Effector memory CD8-positive, alpha-beta T cell (primary cell): ENCODE data around the gene PARL.
"Not testable (repeated sequence)": the region's sequence is repeated elsewhere in the genome, so short reads cannot be mapped to it uniquely, and the experiment has no call there.

ENCODE experiments used
- ATAC-seq: fragments of 150-1000 bp; cut with Tn5 transposase; replicated peaks from 2 replicates; pipeline ENCODE4 v1.10.0; 2021; ENCODE audit warnings: mild to moderate bottlenecking, moderate library complexity
- DNase-seq, 3 experiments: peaks; one replicate each; pipeline ENCODE4 v3.0.0; 2021
- H3K27ac Mint-ChIP-seq, 2 donors: one replicate each; pipeline ENCODE4 v1.8.0; 2022; ENCODE audit warnings: mild to moderate bottlenecking in 2 of 2, mixed read lengths in 2 of 2, moderate library complexity in 2 of 2
- H3K27me3 Mint-ChIP-seq, 2 donors: one replicate each; pipeline ENCODE4 v1.8.0; 2022; ENCODE audit warnings: mixed read lengths in 2 of 2
- H3K36me3 Mint-ChIP-seq: one replicate; pipeline ENCODE4 v1.8.0; 2022; ENCODE audit warnings: mild to moderate bottlenecking, moderate library complexity, mixed read lengths; ENCODE audit not compliant: insufficient read depth
- H3K4me1 Mint-ChIP-seq, 2 donors: one replicate each; pipeline ENCODE4 v1.8.0; 2022; ENCODE audit warnings: low read depth in 2 of 2, mixed read lengths in 2 of 2
- H3K4me3 Mint-ChIP-seq, 2 donors: one replicate each; pipeline ENCODE4 v1.8.0; 2022; ENCODE audit warnings: mild to moderate bottlenecking in 2 of 2, mixed read lengths in 2 of 2, moderate library complexity in 2 of 2
- H3K9me3 Mint-ChIP-seq, 2 donors: one replicate each; pipeline ENCODE4 v1.8.0; 2022; ENCODE audit warnings: mixed read lengths in 2 of 2

PARL gene

DNA sequence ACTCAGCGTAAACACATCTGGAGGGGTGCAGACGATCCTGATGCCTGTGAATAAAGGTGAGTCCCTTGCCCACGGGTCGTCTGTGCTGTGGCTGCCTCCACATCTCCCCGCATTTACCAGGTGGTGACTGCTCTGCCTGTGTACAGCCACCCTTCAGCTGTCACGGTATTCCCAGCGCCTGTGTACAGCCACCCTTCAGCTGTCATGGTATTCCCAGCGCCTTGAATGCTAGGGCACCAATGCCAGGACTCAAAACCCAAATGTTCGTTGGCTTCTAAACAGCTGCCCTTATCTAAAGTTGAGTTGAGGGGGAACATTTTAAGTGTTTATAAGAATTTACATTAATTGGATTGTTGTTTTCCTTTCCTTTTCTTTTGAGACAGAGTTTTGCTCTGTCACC lies 86.7 kb downstream of the PARL start:
- H3K36me3 Mint-ChIP-seq, result peaks cover 55% of the 10 kb centered on the region
- no peak overlapping the region for H3K4me3 Mint-ChIP-seq
- no peaks in the 10 kb centered on the region for H3K9me3 Mint-ChIP-seq
- no peak for ATAC-seq
- no peaks in the 10 kb centered on the region for H3K27me3 Mint-ChIP-seq
- H3K4me1 Mint-ChIP-seq, result no peaks in the 10 kb centered on the region
- no peak overlapping the region for H3K27ac Mint-ChIP-seq
- no peak for DNase-seq

GRCh38 chr3:183796372-183796771 lies 88.3 kb downstream of the PARL start:
- H3K4me1 Mint-ChIP-seq, result no peaks in the 10 kb centered on the region
- no peaks in the 10 kb centered on the region for H3K9me3 Mint-ChIP-seq
- ATAC-seq (no peak), DNase-seq (no peak)
- peaks cover 43% of the 10 kb centered on the region for H3K36me3 Mint-ChIP-seq
- peak overlapping the region in 1 of 2 donors; percentile 78 for H3K27ac Mint-ChIP-seq
- no peaks in the 10 kb centered on the region for H3K27me3 Mint-ChIP-seq
- H3K4me3 Mint-ChIP-seq, result no peak overlapping the region

DNA sequence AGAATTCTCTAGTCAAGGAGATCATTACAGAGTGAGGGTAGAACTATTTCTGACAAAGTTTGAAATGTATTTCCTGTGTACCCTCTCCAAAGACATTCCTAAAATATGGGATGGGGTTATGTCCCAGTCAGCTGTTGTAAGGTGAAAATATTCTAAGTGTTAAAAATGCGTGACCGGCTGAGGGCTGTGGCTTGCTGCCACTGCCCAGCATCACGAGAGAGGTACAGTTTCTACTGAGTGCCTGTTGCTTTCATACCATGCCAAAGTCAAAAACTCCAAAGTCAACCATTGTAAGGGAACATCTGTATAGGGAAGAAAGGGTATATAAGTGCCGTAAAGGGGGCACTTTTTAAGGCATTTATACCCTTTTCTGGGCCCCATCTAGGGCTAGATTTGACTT lies 90.2 kb downstream of the PARL start:
- no peak for DNase-seq

GRCh38 chr3:183792976-183793375 lies 91.7 kb downstream of the PARL start:
- Mint-ChIP-seq H3K27ac (peak overlapping the region in 1 of 2 donors; percentile 35), H3K36me3 (peaks cover 53% of the 10 kb centered on the region)
- no peak for ATAC-seq

More for the DNA sequence above, 90.2 kb downstream of the PARL start:
- Mint-ChIP-seq H3K27ac (no peak overlapping the region), H3K36me3 (peaks cover 58% of the 10 kb centered on the region), H3K4me1 (peaks cover 0 to 4% of the 10 kb centered on the region in 2 donors), H3K9me3 (no peaks in the 10 kb centered on the region), H3K4me3 (no peak overlapping the region), H3K27me3 (no peaks in the 10 kb centered on the region)
- no peak for ATAC-seq

DNA sequence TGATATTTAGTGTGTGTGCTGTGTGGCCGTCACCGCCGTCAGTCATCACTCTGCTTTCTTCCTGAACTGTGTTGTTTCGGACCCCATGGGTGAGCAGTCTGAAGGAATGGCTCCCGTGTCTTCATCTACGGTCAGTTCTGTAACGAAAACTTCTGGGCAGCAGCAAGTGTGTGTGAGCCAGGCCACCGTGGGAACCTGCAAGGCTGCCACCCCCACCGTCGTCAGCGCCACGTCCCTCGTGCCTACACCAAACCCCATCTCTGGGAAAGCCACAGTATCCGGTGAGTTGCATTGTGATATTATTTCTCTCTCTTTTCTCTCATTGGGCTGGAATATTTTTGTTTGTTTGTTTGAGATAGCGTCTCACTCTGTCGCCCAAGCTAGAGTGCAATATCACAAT lies 94.0 kb downstream of the PARL start:
- Mint-ChIP-seq H3K36me3 (peaks cover 62% of the 10 kb centered on the region), H3K4me1 (peaks cover 4 to 9% of the 10 kb centered on the region in 2 donors)
- no peak for ATAC-seq

More at GRCh38 chr3:183792976-183793375, 91.7 kb downstream of the PARL start:
- no peak for DNase-seq
- no peak overlapping the region for H3K4me3 Mint-ChIP-seq
- no peaks in the 10 kb centered on the region for H3K9me3 Mint-ChIP-seq
- no peaks in the 10 kb centered on the region for H3K27me3 Mint-ChIP-seq
- H3K4me1 Mint-ChIP-seq, result peaks cover 4 to 9% of the 10 kb centered on the region in 2 donors

GRCh38 chr3:183789826-183790225 lies 94.9 kb downstream of the PARL start:
- Mint-ChIP-seq H3K4me3 (no peak overlapping the region), H3K27ac (peak overlapping the region in 1 of 2 donors; percentile 11), H3K4me1 (peaks cover 4 to 9% of the 10 kb centered on the region in 2 donors), H3K36me3 (peaks cover 69% of the 10 kb centered on the region), H3K27me3 (no peaks in the 10 kb centered on the region), H3K9me3 (no peaks in the 10 kb centered on the region)
- DNase-seq (no peak), ATAC-seq (no peak)

More for the DNA sequence above, 94.0 kb downstream of the PARL start:
- no peak for DNase-seq
- H3K9me3 Mint-ChIP-seq, result no peaks in the 10 kb centered on the region
- no peaks in the 10 kb centered on the region for H3K27me3 Mint-ChIP-seq
- H3K27ac Mint-ChIP-seq, result no peak overlapping the region
- H3K4me3 Mint-ChIP-seq, result no peak overlapping the region

GRCh38 chr3:183784503-183784902 lies 100.2 kb downstream of the PARL start:
- not testable (repeated sequence) for H3K9me3 Mint-ChIP-seq, H3K4me3 Mint-ChIP-seq, H3K27me3 Mint-ChIP-seq, H3K4me1 Mint-ChIP-seq, DNase-seq, ATAC-seq
- Mint-ChIP-seq H3K27ac (peak overlapping the region in 1 of 2 donors; percentile 31), H3K36me3 (peaks cover 66% of the 10 kb centered on the region)

GRCh38 chr3:183782576-183783276 lies 102.0 kb downstream of the PARL start:
- H3K4me3 Mint-ChIP-seq, result no peak overlapping the region
- H3K9me3 Mint-ChIP-seq, result no peaks in the 10 kb centered on the region
- H3K27ac Mint-ChIP-seq, result peak overlapping the region in 1 of 2 donors; percentile 20
- DNase-seq (no peak), ATAC-seq (no peak)
- no peaks in the 10 kb centered on the region for H3K27me3 Mint-ChIP-seq
- peaks cover 69% of the 10 kb centered on the region for H3K36me3 Mint-ChIP-seq
- H3K4me1 Mint-ChIP-seq, result no peaks in the 10 kb centered on the region

GRCh38 chr3:183781246-183781645 lies 103.4 kb downstream of the PARL start:
- peaks cover 73% of the 10 kb centered on the region for H3K36me3 Mint-ChIP-seq
- ATAC-seq, result no peak
- no peak for DNase-seq
- H3K27ac Mint-ChIP-seq, result no peak overlapping the region
- H3K9me3 Mint-ChIP-seq, result no peaks in the 10 kb centered on the region
- H3K27me3 Mint-ChIP-seq, result no peaks in the 10 kb centered on the region
- H3K4me3 Mint-ChIP-seq, result no peak overlapping the region
- H3K4me1 Mint-ChIP-seq, result no peaks in the 10 kb centered on the region

DNA sequence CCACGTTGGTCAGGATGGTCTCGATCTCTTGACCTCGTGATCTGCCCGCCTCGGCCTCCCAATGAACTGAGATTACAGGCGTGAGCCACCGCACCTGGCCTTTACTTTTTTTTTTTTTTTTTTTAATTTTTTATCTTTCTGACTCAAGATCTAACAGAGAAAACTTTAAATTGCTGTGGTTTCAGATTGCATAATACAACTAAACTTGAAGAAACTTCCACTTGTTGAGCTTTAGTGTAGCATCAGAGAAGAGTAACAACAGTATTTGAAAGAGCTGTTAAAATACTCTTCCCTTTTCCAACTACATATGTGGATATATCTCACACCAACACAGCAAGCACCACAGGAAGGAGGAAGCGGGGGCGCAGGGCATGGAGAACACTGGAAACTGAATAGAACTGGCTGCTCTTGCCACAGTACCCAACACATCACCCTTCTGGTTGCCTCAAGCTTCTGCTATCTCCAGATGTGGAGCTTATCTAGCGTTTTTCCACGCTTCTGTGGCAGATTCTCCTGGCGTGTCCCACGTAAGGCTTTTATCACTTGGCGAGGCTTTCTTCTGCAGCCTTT lies 104.7 kb downstream of the PARL start:
- no peaks in the 10 kb centered on the region for H3K9me3 Mint-ChIP-seq
- H3K36me3 Mint-ChIP-seq, result peaks cover 72% of the 10 kb centered on the region
- no peaks in the 10 kb centered on the region for H3K27me3 Mint-ChIP-seq
- no peak overlapping the region for H3K27ac Mint-ChIP-seq
- no peak for ATAC-seq
- H3K4me1 Mint-ChIP-seq, result no peaks in the 10 kb centered on the region
- no peak overlapping the region for H3K4me3 Mint-ChIP-seq
- DNase-seq, result no peak
